Mesendoderm (in vitro differentiated cells): ENCODE data around the gene ACSS2. TPM values are rescaled to one million over a fixed set of nuclear protein-coding genes. Genes with fewer than 3 reads are reported as not detected.
A peak's percentile ranks its signal among the peaks of the same experiment; 100 is the strongest.

Source experiments
- DNase-seq: peaks from one replicate; pipeline ENCODE4 v3.0.0; 2013
- H2AK5ac ChIP-seq: 2 replicates; pipeline ENCODE4 v1.6.1; 2013; ENCODE audit warnings: low read length, inconsistent platforms
- H2BK120ac ChIP-seq: 2 replicates; pipeline ENCODE4 v1.6.1; 2013; ENCODE audit warnings: low read depth, mild to moderate bottlenecking, low read length, moderate library complexity, mixed read lengths
- H2BK15ac ChIP-seq: replicated peaks from 2 replicates; pipeline ENCODE4 v1.6.1; 2013; ENCODE audit warnings: low read depth, mild to moderate bottlenecking, moderate library complexity
- H2BK5ac ChIP-seq: 2 replicates; pipeline ENCODE4 v1.6.1; 2013; ENCODE audit warnings: low read length, inconsistent platforms
- H3K18ac ChIP-seq: 2 replicates; pipeline ENCODE4 v1.6.1; 2013; ENCODE audit warnings: mild to moderate bottlenecking, low read length, mixed read lengths
- H3K23ac ChIP-seq: one replicate; pipeline ENCODE4 v1.6.1; 2013; ENCODE audit warnings: low read length
- H3K27ac ChIP-seq: 2 replicates; pipeline ENCODE4 v1.5.1; 2013; ENCODE audit warnings: low read depth, mild to moderate bottlenecking, inconsistent platforms, low read length, moderate library complexity
- H3K27me3 ChIP-seq: 2 replicates; pipeline ENCODE4 v1.6.1; 2013; ENCODE audit warnings: low read length, control low read depth, mild to moderate bottlenecking, inconsistent platforms; ENCODE audit not compliant: insufficient read depth, poor library complexity
- H3K36me3 ChIP-seq: 2 replicates; pipeline ENCODE4 v1.6.1; 2013; ENCODE audit warnings: low read length, inconsistent platforms; ENCODE audit not compliant: control insufficient read depth, insufficient read depth
- H3K4ac ChIP-seq: one replicate; pipeline ENCODE4 v1.6.1; 2013; ENCODE audit warnings: low read depth, mild to moderate bottlenecking, low read length, moderate library complexity
- H3K4me1 ChIP-seq: 2 replicates; pipeline ENCODE4 v1.6.1; 2013; ENCODE audit warnings: low read depth, low read length, inconsistent platforms; ENCODE audit not compliant: control insufficient read depth
- H3K4me2 ChIP-seq: 2 replicates; pipeline ENCODE4 v1.6.1; 2013; ENCODE audit warnings: low read length
- H3K4me3 ChIP-seq: 2 replicates; pipeline ENCODE4 v1.5.1; 2013; ENCODE audit warnings: mild to moderate bottlenecking, low read length
- H3K56ac ChIP-seq: one replicate; pipeline ENCODE4 v1.6.1; 2013; ENCODE audit warnings: low read length
- H3K79me1 ChIP-seq: 2 replicates; pipeline ENCODE4 v1.6.1; 2013; ENCODE audit warnings: low read length, inconsistent platforms
- H3K79me2 ChIP-seq: 2 replicates; pipeline ENCODE4 v1.6.1; 2013; ENCODE audit warnings: mild to moderate bottlenecking, low read length; ENCODE audit not compliant: control insufficient read depth, insufficient read depth
- H3K9ac ChIP-seq: 2 replicates; pipeline ENCODE4 v1.6.1; 2013; ENCODE audit warnings: low read length, inconsistent platforms
- H4K5ac ChIP-seq: one replicate; pipeline ENCODE4 v1.6.1; 2013; ENCODE audit warnings: low read length
- H4K8ac ChIP-seq: one replicate; pipeline ENCODE4 v1.6.1; 2013; ENCODE audit warnings: low read depth, mild to moderate bottlenecking, control low read depth, low read length, moderate library complexity
- WGBS: extraction: QIAGEN DNeasy Blood & Tissue Kit; methylation state at CpG from one replicate; pipeline ENCODE4 v1.1.7; 2013; ENCODE audit warnings: low lambda C conversion rate, missing lambda C conversion rate; ENCODE audit not compliant: insufficient coverage; ENCODE audit errors: extremely low coverage; 5-methylcytosine and 5-hydroxymethylcytosine counted together
- polyA plus RNA-seq, 2 experiments: library from polyadenylated mRNA; stranded (reverse); fragments of 200-250 nt; gene quantifications; one replicate each; pipeline ENCODE4 v1.2.3, GENCODE V29; 2013

The ACSS2 gene, protein sequence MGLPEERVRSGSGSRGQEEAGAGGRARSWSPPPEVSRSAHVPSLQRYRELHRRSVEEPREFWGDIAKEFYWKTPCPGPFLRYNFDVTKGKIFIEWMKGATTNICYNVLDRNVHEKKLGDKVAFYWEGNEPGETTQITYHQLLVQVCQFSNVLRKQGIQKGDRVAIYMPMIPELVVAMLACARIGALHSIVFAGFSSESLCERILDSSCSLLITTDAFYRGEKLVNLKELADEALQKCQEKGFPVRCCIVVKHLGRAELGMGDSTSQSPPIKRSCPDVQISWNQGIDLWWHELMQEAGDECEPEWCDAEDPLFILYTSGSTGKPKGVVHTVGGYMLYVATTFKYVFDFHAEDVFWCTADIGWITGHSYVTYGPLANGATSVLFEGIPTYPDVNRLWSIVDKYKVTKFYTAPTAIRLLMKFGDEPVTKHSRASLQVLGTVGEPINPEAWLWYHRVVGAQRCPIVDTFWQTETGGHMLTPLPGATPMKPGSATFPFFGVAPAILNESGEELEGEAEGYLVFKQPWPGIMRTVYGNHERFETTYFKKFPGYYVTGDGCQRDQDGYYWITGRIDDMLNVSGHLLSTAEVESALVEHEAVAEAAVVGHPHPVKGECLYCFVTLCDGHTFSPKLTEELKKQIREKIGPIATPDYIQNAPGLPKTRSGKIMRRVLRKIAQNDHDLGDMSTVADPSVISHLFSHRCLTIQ
- 18.8 TPM for polyA plus RNA-seq (2013, experiment 1 of 2)
- polyA plus RNA-seq (2013, experiment 2 of 2) = 20.7 TPM

DNA sequence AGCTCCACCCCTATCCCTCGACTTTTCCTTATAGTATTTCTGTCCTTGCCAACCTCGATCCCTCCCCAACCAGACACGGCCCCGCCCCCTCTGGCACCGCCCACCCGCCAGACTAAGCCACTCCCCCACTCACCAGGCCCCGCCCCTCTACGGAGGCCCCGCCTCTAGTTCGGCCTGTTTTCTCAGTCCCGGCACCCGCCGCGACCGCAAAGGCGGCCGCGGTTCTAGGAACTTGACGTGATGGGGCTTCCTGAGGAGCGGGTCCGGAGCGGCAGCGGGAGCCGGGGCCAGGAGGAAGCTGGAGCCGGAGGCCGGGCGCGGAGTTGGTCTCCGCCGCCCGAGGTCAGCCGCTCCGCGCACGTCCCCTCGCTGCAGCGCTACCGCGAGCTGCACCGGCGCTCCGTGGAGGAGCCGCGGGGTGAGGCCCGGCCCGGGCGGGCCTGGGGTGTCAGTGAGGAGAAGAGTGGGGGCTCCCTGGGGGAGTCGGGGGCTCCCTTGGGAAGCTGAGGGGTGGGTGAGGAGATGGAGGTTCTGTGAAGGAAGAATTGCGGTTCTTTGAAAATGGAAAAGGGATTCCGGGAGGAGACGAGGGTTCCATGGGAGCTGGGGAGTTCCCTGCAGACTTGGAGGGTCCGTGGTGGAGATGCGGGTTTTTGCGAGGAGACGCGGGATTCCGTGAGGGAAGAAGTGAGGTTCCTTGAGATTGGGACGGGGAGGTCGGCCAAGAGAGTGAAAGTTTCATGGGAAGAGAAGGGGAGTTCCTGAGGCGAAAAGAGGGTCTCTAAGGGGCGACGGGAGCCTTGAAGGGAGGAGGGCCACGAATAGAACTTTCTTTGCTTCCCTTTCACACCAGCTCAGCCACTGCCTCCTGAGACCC is at the start of gene ACSS2:
TSS of gene ACSS2 (plus strand) at position 207 of the 877 bp plus-strand sequence. CDS start at position 241, 34 bp downstream.
- H3K79me2 ChIP-seq = no peaks in the 10 kb centered on the region
- no peak for DNase-seq
- H3K36me3 ChIP-seq = no peaks in the 10 kb centered on the region
- H3K4ac ChIP-seq = no peak within 1 kb of the TSS
- H2BK15ac ChIP-seq = no peak within 1 kb of the TSS
- H4K5ac ChIP-seq = no peak within 1 kb of the TSS
- no peak within 1 kb of the TSS for H2BK120ac ChIP-seq
- H3K27me3 ChIP-seq = no peaks in the 10 kb centered on the region
- peak within 1 kb of the TSS; percentile 69 for H4K8ac ChIP-seq
- no peak within 1 kb of the TSS for H3K23ac ChIP-seq
- peak within 1 kb of the TSS; percentile 29 for H3K4me3 ChIP-seq
- peak within 1 kb of the TSS; percentile 81 for H3K18ac ChIP-seq
- peak within 1 kb of the TSS; percentile 82 for H3K9ac ChIP-seq
- no CpG with 5 or more reads among the region's 63 CpGs for WGBS
- peak within 1 kb of the TSS; percentile 66 for H3K56ac ChIP-seq
- peak within 1 kb of the TSS; percentile 28 for H3K4me2 ChIP-seq
- no peak within 1 kb of the TSS for H2AK5ac ChIP-seq
- H3K4me1 ChIP-seq = peaks cover 3% of the 10 kb centered on the region
- no peak within 1 kb of the TSS for H3K27ac ChIP-seq
- no peak within 1 kb of the TSS for H2BK5ac ChIP-seq
- peaks cover 3% of the 10 kb centered on the region for H3K79me1 ChIP-seq

DNA sequence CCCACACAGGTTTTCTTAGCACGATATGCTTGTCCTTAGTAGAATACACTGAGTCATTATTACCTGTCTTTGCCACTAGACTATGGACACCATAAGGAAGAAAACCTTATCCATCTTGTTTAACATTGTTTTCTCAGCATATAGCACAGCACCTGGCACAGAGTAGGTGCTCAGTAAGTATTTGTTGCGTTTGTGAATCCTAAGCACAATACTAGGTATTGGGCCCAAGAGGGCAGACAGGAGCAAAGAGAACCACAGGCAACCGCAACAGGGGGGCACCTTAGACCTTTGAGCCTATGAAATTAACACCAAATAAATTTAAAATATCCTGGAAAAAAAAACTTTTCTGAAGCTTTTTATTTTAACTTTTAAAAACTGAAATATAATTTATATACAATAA is 47.2 kb upstream of the ACSS2 start:
- no peak overlapping the region for H2AK5ac ChIP-seq
- WGBS = no CpG with 5 or more reads among the region's 3 CpGs
- H3K9ac ChIP-seq = no peak overlapping the region
- peak; percentile 35 for DNase-seq
- no peaks in the 10 kb centered on the region for H3K27me3 ChIP-seq
- H4K8ac ChIP-seq = no peak overlapping the region
- H3K27ac ChIP-seq = no peak overlapping the region
- no peak overlapping the region for H2BK15ac ChIP-seq
- H3K79me1 ChIP-seq = no peaks in the 10 kb centered on the region
- no peak overlapping the region for H2BK120ac ChIP-seq
- no peak overlapping the region for H3K23ac ChIP-seq
- H3K18ac ChIP-seq = no peak overlapping the region
- H3K4ac ChIP-seq = no peak overlapping the region
- no peak overlapping the region for H2BK5ac ChIP-seq
- H4K5ac ChIP-seq = no peak overlapping the region
- no peaks in the 10 kb centered on the region for H3K36me3 ChIP-seq
- H3K4me1 ChIP-seq = no peaks in the 10 kb centered on the region
- no peak overlapping the region for H3K56ac ChIP-seq
- no peak overlapping the region for H3K4me3 ChIP-seq
- H3K79me2 ChIP-seq = no peaks in the 10 kb centered on the region
- no peak overlapping the region for H3K4me2 ChIP-seq

DNA sequence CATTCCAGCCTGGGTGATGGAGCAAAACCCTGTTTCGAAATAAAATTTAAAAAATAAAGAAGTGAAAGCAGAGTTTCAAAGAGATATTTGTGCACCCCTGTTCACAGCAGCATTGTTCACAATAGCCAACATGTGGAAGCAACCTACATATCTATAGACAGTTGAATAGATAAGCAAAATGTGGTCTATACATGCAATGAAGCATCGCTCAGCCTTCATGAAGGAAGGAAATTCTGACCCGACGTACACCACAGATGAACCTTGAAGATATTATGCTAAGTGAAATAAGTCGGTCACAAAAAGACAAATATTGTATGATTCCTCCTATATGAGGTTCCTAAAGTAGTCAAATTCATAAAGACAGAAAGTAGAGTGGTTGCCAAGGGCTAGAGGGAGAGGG is 44.5 kb upstream of the ACSS2 start:
- Histone ChIP-seq H3K4me3 (no peak overlapping the region), H3K27me3 (no peaks in the 10 kb centered on the region), H4K8ac (no peak overlapping the region), H3K4ac (no peak overlapping the region), H3K27ac (no peak overlapping the region), H3K4me1 (no peaks in the 10 kb centered on the region), H2BK5ac (no peak overlapping the region), H2AK5ac (no peak overlapping the region), H3K79me1 (no peaks in the 10 kb centered on the region), H3K4me2 (no peak overlapping the region), H4K5ac (no peak overlapping the region), H2BK120ac (no peak overlapping the region), H3K79me2 (no peaks in the 10 kb centered on the region), H3K23ac (no peak overlapping the region), H3K18ac (no peak overlapping the region), H3K56ac (no peak overlapping the region), H2BK15ac (no peak overlapping the region), H3K36me3 (no peaks in the 10 kb centered on the region), H3K9ac (no peak overlapping the region)
- DNase-seq = no peak
- WGBS = no CpG with 5 or more reads among the region's 5 CpGs

DNA sequence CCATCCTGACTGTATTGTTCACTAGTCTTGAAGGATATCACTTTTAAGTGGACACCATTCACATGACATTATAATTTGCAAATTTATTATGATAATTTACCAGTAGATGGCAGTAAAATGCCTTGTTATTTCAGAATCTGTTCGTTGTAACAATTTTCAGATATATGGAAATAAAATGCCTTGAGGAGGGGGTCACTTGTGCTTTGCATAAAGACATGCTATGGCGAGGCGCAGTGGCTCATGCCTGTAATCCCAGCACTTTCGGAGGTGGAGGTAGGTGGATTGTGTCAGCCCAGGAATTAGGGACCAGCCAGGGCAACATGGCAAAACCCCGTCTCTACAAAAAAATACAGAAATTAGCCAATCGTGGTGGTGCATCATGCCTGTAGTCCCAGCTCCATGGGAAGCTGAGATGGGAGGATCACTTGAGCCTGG is 41.9 kb upstream of the ACSS2 start:
- Histone ChIP-seq H3K79me2 (no peaks in the 10 kb centered on the region), H2AK5ac (no peak overlapping the region), H2BK5ac (no peak overlapping the region), H3K4me2 (no peak overlapping the region), H3K56ac (no peak overlapping the region), H2BK15ac (no peak overlapping the region), H3K36me3 (no peaks in the 10 kb centered on the region), H3K27ac (no peak overlapping the region), H3K79me1 (no peaks in the 10 kb centered on the region), H2BK120ac (no peak overlapping the region), H4K8ac (no peak overlapping the region), H3K23ac (no peak overlapping the region), H3K27me3 (no peaks in the 10 kb centered on the region), H3K4me1 (no peaks in the 10 kb centered on the region), H3K4me3 (no peak overlapping the region), H3K18ac (no peak overlapping the region), H3K4ac (no peak overlapping the region), H3K9ac (no peak overlapping the region), H4K5ac (no peak overlapping the region)
- DNase-seq = peak; percentile 17
- WGBS = no CpG with 5 or more reads among the region's 6 CpGs

DNA sequence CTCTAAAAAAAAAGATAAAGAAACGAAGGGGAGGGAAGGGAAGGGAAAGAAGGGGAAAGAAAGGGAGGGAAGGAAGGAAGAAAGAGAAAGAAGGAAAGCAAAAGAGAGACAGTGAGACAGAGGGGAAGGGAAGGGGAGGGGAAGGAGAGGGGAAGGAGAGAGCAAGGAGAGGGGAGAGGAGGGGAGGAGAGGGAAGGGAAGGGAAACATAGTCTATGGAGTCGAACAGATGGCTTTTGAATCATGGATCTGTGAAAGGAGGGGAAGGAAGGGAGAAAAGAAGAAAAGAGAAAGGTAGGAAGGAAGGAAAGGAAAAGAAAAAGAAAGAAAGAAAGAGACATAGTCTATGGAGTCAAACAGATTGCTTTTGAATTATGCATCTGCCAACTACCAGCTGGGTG is 34.3 kb upstream of the ACSS2 start:
- Histone ChIP-seq H3K9ac (no peak overlapping the region), H2BK120ac (no peak overlapping the region), H3K18ac (no peak overlapping the region), H3K4ac (no peak overlapping the region), H2BK15ac (no peak overlapping the region), H3K4me3 (no peak overlapping the region), H3K4me1 (no peaks in the 10 kb centered on the region), H3K4me2 (no peak overlapping the region), H3K56ac (no peak overlapping the region), H3K36me3 (no peaks in the 10 kb centered on the region), H4K8ac (no peak overlapping the region), H3K23ac (no peak overlapping the region), H2AK5ac (no peak overlapping the region), H3K27ac (no peak overlapping the region), H2BK5ac (no peak overlapping the region), H3K79me2 (no peaks in the 10 kb centered on the region), H3K79me1 (no peaks in the 10 kb centered on the region), H4K5ac (no peak overlapping the region), H3K27me3 (no peaks in the 10 kb centered on the region)
- no peak for DNase-seq
- WGBS = no CpG with 5 or more reads among the region's 2 CpGs
